Activated T-cell treated with anti-CD3 and anti-CD28 coated beads, Interleukin-2, amount 50 U/mL, for 48 hours (primary cell): ENCODE data around the gene SDK2.

Experiments used
- DNase-seq, 2 experiments: peaks; one replicate each; pipeline ENCODE4 v3.0.0-alpha.2; 2020

The SDK2 gene

GRCh38 chr17:73644145-73645049, at the start of gene SDK2:
Gene SDK2 (minus strand): TSS chr17:73644445. CDS start chr17:73644088, 357 bp downstream.
- DNase-seq = peak; percentile 37 to 46

- no peak for DNase-seq
Observed at GRCh38 chr17:73693071-73693470, 48.8 kb upstream of the SDK2 start.

- no peak for DNase-seq
Observed at GRCh38 chr17:73691321-73691766, 47.1 kb upstream of the SDK2 start.

- no peak for DNase-seq
Observed at GRCh38 chr17:73690676-73691075, 46.4 kb upstream of the SDK2 start.

GRCh38 chr17:73689596-73690275, 45.5 kb upstream of the SDK2 start:
- no peak for DNase-seq

- DNase-seq = no peak
Observed at GRCh38 chr17:73686961-73687360, 42.7 kb upstream of the SDK2 start.

- no peak for DNase-seq
Observed at GRCh38 chr17:73686126-73686525, 41.9 kb upstream of the SDK2 start.

GRCh38 chr17:73684183-73684582, 39.9 kb upstream of the SDK2 start:
- no peak for DNase-seq

GRCh38 chr17:73683771-73684170, 39.5 kb upstream of the SDK2 start:
- DNase-seq = no peak

- DNase-seq = no peak
Observed at GRCh38 chr17:73681946-73682345, 37.7 kb upstream of the SDK2 start.

GRCh38 chr17:73679476-73679875, 35.2 kb upstream of the SDK2 start:
- DNase-seq = no peak

- no peak for DNase-seq
Observed at GRCh38 chr17:73678999-73679398, 34.8 kb upstream of the SDK2 start.

- no peak for DNase-seq
Observed at GRCh38 chr17:73669771-73670170, 25.5 kb upstream of the SDK2 start.

- no peak for DNase-seq
Observed at GRCh38 chr17:73667181-73667959, 23.1 kb upstream of the SDK2 start.

- no peak for DNase-seq
Observed at GRCh38 chr17:73663614-73664013, 19.4 kb upstream of the SDK2 start.

- DNase-seq = no peak
Observed at GRCh38 chr17:73660366-73660765, 16.1 kb upstream of the SDK2 start.

GRCh38 chr17:73658821-73659515, 14.7 kb upstream of the SDK2 start:
- no peak for DNase-seq

- DNase-seq = peak; percentile 47 to 57
Observed at GRCh38 chr17:73657473-73658116, 13.3 kb upstream of the SDK2 start.

- DNase-seq = no peak
Observed at GRCh38 chr17:73654241-73654640, 10.0 kb upstream of the SDK2 start.

GRCh38 chr17:73653810-73654209, 9.6 kb upstream of the SDK2 start:
- DNase-seq = no peak

- no peak for DNase-seq
Observed at GRCh38 chr17:73652886-73653480, 8.7 kb upstream of the SDK2 start.
